HG02852 (cell line): ENCODE results near the gene NEK6.

Experiments used
- ATAC-seq: cut with Tn5 transposase; IDR thresholded peaks from one replicate; pipeline ENCODE4 v1.9.1; 2021; ENCODE audit warnings: mild to moderate bottlenecking, moderate library complexity; ENCODE audit not compliant: unreplicated experiment

The NEK6 gene

GRCh38 chr9:124312290-124313265 is 54.8 kb downstream of the NEK6 start:
- no peak for ATAC-seq

- ATAC-seq, result no peak
Measured at GRCh38 chr9:124313940-124314339, 56.2 kb downstream of the NEK6 start.

GRCh38 chr9:124315882-124316281 is 58.1 kb downstream of the NEK6 start:
- ATAC-seq, result no peak

- no peak for ATAC-seq
Measured at GRCh38 chr9:124320062-124320973, 62.6 kb downstream of the NEK6 start.

GRCh38 chr9:124321416-124321815 is 63.7 kb downstream of the NEK6 start:
- no peak for ATAC-seq

- ATAC-seq, result no peak
Measured at GRCh38 chr9:124321935-124322334, 64.2 kb downstream of the NEK6 start.

- no peak for ATAC-seq
Measured at GRCh38 chr9:124322618-124323432, 65.1 kb downstream of the NEK6 start.

GRCh38 chr9:124323904-124324303 is 66.2 kb downstream of the NEK6 start:
- no peak for ATAC-seq

GRCh38 chr9:124325816-124326215 is 68.1 kb downstream of the NEK6 start:
- ATAC-seq, result no peak

GRCh38 chr9:124326378-124326777 is 68.6 kb downstream of the NEK6 start:
- no peak for ATAC-seq

GRCh38 chr9:124327491-124327890 is 69.7 kb downstream of the NEK6 start:
- no peak for ATAC-seq

- no peak for ATAC-seq
Measured at GRCh38 chr9:124328285-124328684, 70.5 kb downstream of the NEK6 start.

GRCh38 chr9:124329206-124329792 is 71.5 kb downstream of the NEK6 start:
- no peak for ATAC-seq

- no peak for ATAC-seq
Measured at GRCh38 chr9:124330011-124330697, 72.4 kb downstream of the NEK6 start.

GRCh38 chr9:124331580-124331979 is 73.8 kb downstream of the NEK6 start:
- no peak for ATAC-seq

- ATAC-seq, result no peak
Measured at GRCh38 chr9:124332361-124333202, 74.8 kb downstream of the NEK6 start.

GRCh38 chr9:124333203-124333579 is 75.4 kb downstream of the NEK6 start:
- no peak for ATAC-seq

GRCh38 chr9:124334568-124335319 is 77.0 kb downstream of the NEK6 start:
- no peak for ATAC-seq
